Gastrocnemius medialis (tissue), 4 donors: ENCODE results near the gene CALCB.

Experiments
- POLR2A ChIP-seq, 2 donors: fragments of 450-650 bp; IDR thresholded peaks; one replicate each; pipeline ENCODE4 v1.6.1; 2017; ENCODE audit warnings: antibody characterized with exemption in 2 of 2, mild to moderate bottlenecking in 2 of 2, moderate library complexity in 2 of 2
- TF ChIP-seq, protein P1 (sequence below), 5 experiments: fragments of 450-650 bp in 3 of 5; fragments of 200-600 bp in 2 of 5; sonication (generic) in 2 of 5; IDR thresholded peaks in 4 of 5; conservative IDR thresholded peaks in 1 of 5; 1 replicate in 4 of 5; 2 replicates in 1 of 5; pipeline ENCODE4 v1.5.1; 2016 to 2019; ENCODE audit warnings: antibody characterized with exemption in 5 of 5, mild to moderate bottlenecking in 3 of 5, moderate library complexity in 3 of 5

DNA sequence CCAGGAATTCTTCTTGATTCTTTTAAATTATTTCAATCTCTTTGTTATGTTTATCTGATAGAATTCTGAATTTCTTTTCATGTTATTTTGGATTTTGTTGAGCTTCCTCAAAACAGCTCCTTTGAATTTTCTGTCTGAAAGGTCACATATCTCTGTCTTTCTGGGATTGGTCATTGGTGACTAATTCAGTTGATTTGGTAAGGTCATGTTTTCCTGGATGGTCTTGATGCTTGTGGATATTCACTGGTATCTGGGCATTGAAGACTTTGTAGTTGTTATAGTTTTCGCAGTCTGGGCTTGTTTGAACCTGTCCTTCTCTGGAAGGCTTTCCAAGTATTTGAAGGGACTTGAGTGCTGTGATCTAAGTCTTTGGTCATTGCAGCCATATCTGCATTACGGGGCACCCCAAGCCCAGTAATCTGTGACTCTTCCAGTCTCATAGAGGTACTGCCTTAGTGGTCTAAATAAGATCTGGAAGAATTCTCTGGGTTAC lies 22.4 kb downstream of the CALCB start:
- TF ChIP-seq, protein P1, sequence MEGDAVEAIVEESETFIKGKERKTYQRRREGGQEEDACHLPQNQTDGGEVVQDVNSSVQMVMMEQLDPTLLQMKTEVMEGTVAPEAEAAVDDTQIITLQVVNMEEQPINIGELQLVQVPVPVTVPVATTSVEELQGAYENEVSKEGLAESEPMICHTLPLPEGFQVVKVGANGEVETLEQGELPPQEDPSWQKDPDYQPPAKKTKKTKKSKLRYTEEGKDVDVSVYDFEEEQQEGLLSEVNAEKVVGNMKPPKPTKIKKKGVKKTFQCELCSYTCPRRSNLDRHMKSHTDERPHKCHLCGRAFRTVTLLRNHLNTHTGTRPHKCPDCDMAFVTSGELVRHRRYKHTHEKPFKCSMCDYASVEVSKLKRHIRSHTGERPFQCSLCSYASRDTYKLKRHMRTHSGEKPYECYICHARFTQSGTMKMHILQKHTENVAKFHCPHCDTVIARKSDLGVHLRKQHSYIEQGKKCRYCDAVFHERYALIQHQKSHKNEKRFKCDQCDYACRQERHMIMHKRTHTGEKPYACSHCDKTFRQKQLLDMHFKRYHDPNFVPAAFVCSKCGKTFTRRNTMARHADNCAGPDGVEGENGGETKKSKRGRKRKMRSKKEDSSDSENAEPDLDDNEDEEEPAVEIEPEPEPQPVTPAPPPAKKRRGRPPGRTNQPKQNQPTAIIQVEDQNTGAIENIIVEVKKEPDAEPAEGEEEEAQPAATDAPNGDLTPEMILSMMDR (IDR thresholded peaks at IDR 0.05 in 4 of 5, conservative IDR thresholded peaks at IDR 0.05 in 1 of 5), result no peak
- no peak for TF ChIP-seq POLR2A (IDR thresholded peaks at IDR 0.05)
